ENCODE results near the gene PPP1R8. TPM values are rescaled to one million over a fixed set of nuclear protein-coding genes. Genes with fewer than 3 reads are reported as not detected.

The PPP1R8 gene
- polyA plus RNA-seq, 1 experiment = 52.7 TPM

GRCh38 chr1:27885621-27886352 is 55.2 kb downstream of the PPP1R8 start:
- no peak for DNase-seq (ENCODE audit: low read depth, low spot score)
- no peak overlapping the region for H3K27ac ChIP-seq (ENCODE audit: low read depth, low read length)
- no peak overlapping the region for H3K4me3 ChIP-seq (ENCODE audit: low read depth, low read length)
- H3K27me3 ChIP-seq (ENCODE audit: control insufficient read depth, insufficient read depth, low read length) = no peaks in the 10 kb centered on the region
- no peak for TF ChIP-seq CTCF (IDR thresholded peaks at IDR 0.05; ENCODE audit: low read depth, low read length)
- POLR2A ChIA-PET = no interaction called here
- CTCF ChIA-PET = no interaction called here
- H3K9me3 ChIP-seq (ENCODE audit: control insufficient read depth, insufficient read depth, low read length) = no peaks in the 10 kb centered on the region; the same call in 1 of the 2 replicates

GRCh38 chr1:27886353-27886679 is 55.7 kb downstream of the PPP1R8 start:
- POLR2A ChIA-PET = interaction anchor here (0.5 kb wide), 1 partner anchor 627 kb away, joined by 5 read pairs; no protein-coding TSS in a partner anchor
- CTCF ChIA-PET = no interaction called here
- H3K4me3 ChIP-seq (ENCODE audit: low read depth, low read length) = no peak overlapping the region
- DNase-seq (ENCODE audit: low read depth, low spot score) = no peak
- TF ChIP-seq CTCF (IDR thresholded peaks at IDR 0.05; ENCODE audit: low read depth, low read length) = no peak
- no peaks in the 10 kb centered on the region; the same call in 1 of the 2 replicates for H3K9me3 ChIP-seq (ENCODE audit: control insufficient read depth, insufficient read depth, low read length)
- H3K27ac ChIP-seq (ENCODE audit: low read depth, low read length) = no peak overlapping the region
- no peaks in the 10 kb centered on the region for H3K27me3 ChIP-seq (ENCODE audit: control insufficient read depth, insufficient read depth, low read length)

- TF ChIP-seq CTCF (IDR thresholded peaks at IDR 0.05; ENCODE audit: low read depth, low read length) = no peak
- Histone ChIP-seq H3K27me3 (ENCODE audit: control insufficient read depth, insufficient read depth, low read length) (no peaks in the 10 kb centered on the region), H3K27ac (ENCODE audit: low read depth, low read length) (no peak overlapping the region), H3K9me3 (ENCODE audit: control insufficient read depth, insufficient read depth, low read length) (no peaks in the 10 kb centered on the region; the same call in 1 of the 2 replicates), H3K4me3 (ENCODE audit: low read depth, low read length) (no peak overlapping the region)
- no peak for DNase-seq (ENCODE audit: low read depth, low spot score)
- CTCF ChIA-PET = no interaction called here
- POLR2A ChIA-PET = interaction anchor here (0.5 kb wide), 1 partner anchor 626 kb away, joined by 5 read pairs; no protein-coding TSS in a partner anchor
These were observed 56.2 kb downstream of the PPP1R8 start for GRCh38 chr1:27886744-27887143.

GRCh38 chr1:27887215-27888021 is 56.8 kb downstream of the PPP1R8 start:
- no peaks in the 10 kb centered on the region; the same call in 1 of the 2 replicates for H3K9me3 ChIP-seq (ENCODE audit: control insufficient read depth, insufficient read depth, low read length)
- H3K27me3 ChIP-seq (ENCODE audit: control insufficient read depth, insufficient read depth, low read length) = no peaks in the 10 kb centered on the region
- ChIA-PET CTCF (no interaction called here), POLR2A (no interaction called here)
- H3K27ac ChIP-seq (ENCODE audit: low read depth, low read length) = no peak overlapping the region
- no peak for TF ChIP-seq CTCF (IDR thresholded peaks at IDR 0.05; ENCODE audit: low read depth, low read length)
- H3K4me3 ChIP-seq (ENCODE audit: low read depth, low read length) = no peak overlapping the region
- DNase-seq (ENCODE audit: low read depth, low spot score) = no peak

- TF ChIP-seq CTCF (IDR thresholded peaks at IDR 0.05; ENCODE audit: low read depth, low read length) = no peak
- Histone ChIP-seq H3K9me3 (ENCODE audit: control insufficient read depth, insufficient read depth, low read length) (no peaks in the 10 kb centered on the region; the same call in 1 of the 2 replicates), H3K27me3 (ENCODE audit: control insufficient read depth, insufficient read depth, low read length) (no peaks in the 10 kb centered on the region), H3K4me3 (ENCODE audit: low read depth, low read length) (no peak overlapping the region), H3K27ac (ENCODE audit: low read depth, low read length) (no peak overlapping the region)
- DNase-seq (ENCODE audit: low read depth, low spot score) = no peak
- CTCF ChIA-PET = no interaction called here
- POLR2A ChIA-PET = interaction anchor here (0.6 kb wide), 1 partner anchor 453 kb away, joined by 3 read pairs; no protein-coding TSS in a partner anchor
These were observed 58.9 kb downstream of the PPP1R8 start for GRCh38 chr1:27889506-27889905.

Measured in AG04450 (cell line).